Effector memory CD8-positive, alpha-beta T cell (primary cell): ENCODE results near the gene ACR.
A peak's percentile ranks its signal among the peaks of the same experiment; 100 is the strongest.

Experiments used
- ATAC-seq: fragments of 150-1000 bp; cut with Tn5 transposase; replicated peaks from 2 replicates; pipeline ENCODE4 v1.10.0; 2021; ENCODE audit warnings: mild to moderate bottlenecking, moderate library complexity
- DNase-seq, 3 experiments: peaks; one replicate each; pipeline ENCODE4 v3.0.0; 2021
- H3K27ac Mint-ChIP-seq, 2 donors: one replicate each; pipeline ENCODE4 v1.8.0; 2022; ENCODE audit warnings: mild to moderate bottlenecking in 2 of 2, mixed read lengths in 2 of 2, moderate library complexity in 2 of 2
- H3K27me3 Mint-ChIP-seq, 2 donors: one replicate each; pipeline ENCODE4 v1.8.0; 2022; ENCODE audit warnings: mixed read lengths in 2 of 2
- H3K36me3 Mint-ChIP-seq: one replicate; pipeline ENCODE4 v1.8.0; 2022; ENCODE audit warnings: mild to moderate bottlenecking, moderate library complexity, mixed read lengths; ENCODE audit not compliant: insufficient read depth
- H3K4me1 Mint-ChIP-seq, 2 donors: one replicate each; pipeline ENCODE4 v1.8.0; 2022; ENCODE audit warnings: low read depth in 2 of 2, mixed read lengths in 2 of 2
- H3K4me3 Mint-ChIP-seq, 2 donors: one replicate each; pipeline ENCODE4 v1.8.0; 2022; ENCODE audit warnings: mild to moderate bottlenecking in 2 of 2, mixed read lengths in 2 of 2, moderate library complexity in 2 of 2
- H3K9me3 Mint-ChIP-seq, 2 donors: one replicate each; pipeline ENCODE4 v1.8.0; 2022; ENCODE audit warnings: mixed read lengths in 2 of 2

Gene ACR

GRCh38 chr22:50706481-50707125 is 31.4 kb upstream of the ACR start:
- no peaks in the 10 kb centered on the region for H3K9me3 Mint-ChIP-seq
- no peak overlapping the region for H3K27ac Mint-ChIP-seq
- DNase-seq (no peak), ATAC-seq (no peak)
- H3K4me1 Mint-ChIP-seq: peaks cover 7 to 10% of the 10 kb centered on the region in 2 donors
- peaks cover 14 to 45% of the 10 kb centered on the region in 2 donors for H3K27me3 Mint-ChIP-seq
- no peaks in the 10 kb centered on the region for H3K36me3 Mint-ChIP-seq
- no peak overlapping the region for H3K4me3 Mint-ChIP-seq

GRCh38 chr22:50708474-50708873 is 29.5 kb upstream of the ACR start:
- no peaks in the 10 kb centered on the region for H3K4me1 Mint-ChIP-seq
- H3K27me3 Mint-ChIP-seq: peaks cover 5 to 31% of the 10 kb centered on the region in 2 donors
- no peak overlapping the region for H3K4me3 Mint-ChIP-seq
- H3K9me3 Mint-ChIP-seq: no peaks in the 10 kb centered on the region
- no peaks in the 10 kb centered on the region for H3K36me3 Mint-ChIP-seq
- ATAC-seq: no peak
- DNase-seq: no peak
- H3K27ac Mint-ChIP-seq: no peak overlapping the region

GRCh38 chr22:50708996-50709395 is 29.0 kb upstream of the ACR start:
- Mint-ChIP-seq H3K4me1 (no peaks in the 10 kb centered on the region), H3K9me3 (no peaks in the 10 kb centered on the region), H3K36me3 (no peaks in the 10 kb centered on the region), H3K4me3 (no peak overlapping the region), H3K27ac (no peak overlapping the region), H3K27me3 (peaks cover 5 to 31% of the 10 kb centered on the region in 2 donors)
- DNase-seq (no peak), ATAC-seq (no peak)

GRCh38 chr22:50710221-50710620 is 27.8 kb upstream of the ACR start:
- no peaks in the 10 kb centered on the region for H3K9me3 Mint-ChIP-seq
- DNase-seq (no peak), ATAC-seq (no peak)
- no peaks in the 10 kb centered on the region for H3K4me1 Mint-ChIP-seq
- H3K27me3 Mint-ChIP-seq: peaks cover 5 to 34% of the 10 kb centered on the region in 2 donors
- H3K36me3 Mint-ChIP-seq: no peaks in the 10 kb centered on the region
- no peak overlapping the region for H3K4me3 Mint-ChIP-seq
- H3K27ac Mint-ChIP-seq: no peak overlapping the region

GRCh38 chr22:50710886-50711285 is 27.1 kb upstream of the ACR start:
- H3K27ac Mint-ChIP-seq: no peak overlapping the region
- H3K27me3 Mint-ChIP-seq: peaks cover 6 to 41% of the 10 kb centered on the region in 2 donors
- DNase-seq: no peak
- no peaks in the 10 kb centered on the region for H3K36me3 Mint-ChIP-seq
- no peaks in the 10 kb centered on the region for H3K9me3 Mint-ChIP-seq
- no peak for ATAC-seq
- H3K4me3 Mint-ChIP-seq: no peak overlapping the region
- peaks cover 0 to 2% of the 10 kb centered on the region in 2 donors for H3K4me1 Mint-ChIP-seq

- H3K36me3 Mint-ChIP-seq: no peaks in the 10 kb centered on the region
- H3K4me1 Mint-ChIP-seq: peaks cover 0 to 2% of the 10 kb centered on the region in 2 donors
- peaks cover 14 to 49% of the 10 kb centered on the region in 2 donors for H3K27me3 Mint-ChIP-seq
- H3K4me3 Mint-ChIP-seq: no peak overlapping the region
- no peak for ATAC-seq
- H3K27ac Mint-ChIP-seq: peak overlapping the region in 1 of 2 donors; percentile 30
- no peak for DNase-seq
- H3K9me3 Mint-ChIP-seq: no peaks in the 10 kb centered on the region
Measured at GRCh38 chr22:50711446-50712340, 26.3 kb upstream of the ACR start.

GRCh38 chr22:50712341-50713007 is 25.5 kb upstream of the ACR start:
- H3K4me1 Mint-ChIP-seq: peaks cover 0 to 2% of the 10 kb centered on the region in 2 donors
- no peak for ATAC-seq
- no peaks in the 10 kb centered on the region for H3K36me3 Mint-ChIP-seq
- DNase-seq: no peak
- H3K9me3 Mint-ChIP-seq: no peaks in the 10 kb centered on the region
- peaks cover 18 to 54% of the 10 kb centered on the region in 2 donors for H3K27me3 Mint-ChIP-seq
- peak overlapping the region in 1 of 2 donors; percentile 30 for H3K27ac Mint-ChIP-seq
- H3K4me3 Mint-ChIP-seq: no peak overlapping the region

- H3K36me3 Mint-ChIP-seq: no peaks in the 10 kb centered on the region
- no peak overlapping the region for H3K27ac Mint-ChIP-seq
- no peak for DNase-seq
Measured at GRCh38 chr22:50713008-50713385, 25.0 kb upstream of the ACR start.

GRCh38 chr22:50713571-50714056 is 24.4 kb upstream of the ACR start:
- H3K4me3 Mint-ChIP-seq: no peak overlapping the region

More at GRCh38 chr22:50713008-50713385, 25.0 kb upstream of the ACR start:
- H3K4me3 Mint-ChIP-seq: no peak overlapping the region
- peaks cover 0 to 2% of the 10 kb centered on the region in 2 donors for H3K4me1 Mint-ChIP-seq
- ATAC-seq: no peak
- H3K9me3 Mint-ChIP-seq: no peaks in the 10 kb centered on the region
- peaks cover 24 to 54% of the 10 kb centered on the region in 2 donors for H3K27me3 Mint-ChIP-seq

GRCh38 chr22:50714150-50714549 is 23.9 kb upstream of the ACR start:
- Mint-ChIP-seq H3K36me3 (no peaks in the 10 kb centered on the region), H3K4me1 (peaks cover 0 to 2% of the 10 kb centered on the region in 2 donors), H3K9me3 (no peaks in the 10 kb centered on the region), H3K27me3 (peaks cover 24 to 49% of the 10 kb centered on the region in 2 donors), H3K27ac (no peak overlapping the region), H3K4me3 (no peak overlapping the region)
- no peak for ATAC-seq
- DNase-seq: no peak

More at GRCh38 chr22:50713571-50714056, 24.4 kb upstream of the ACR start:
- peaks cover 0 to 2% of the 10 kb centered on the region in 2 donors for H3K4me1 Mint-ChIP-seq
- H3K27ac Mint-ChIP-seq: no peak overlapping the region
- H3K36me3 Mint-ChIP-seq: no peaks in the 10 kb centered on the region
- ATAC-seq: no peak
- peaks cover 24 to 52% of the 10 kb centered on the region in 2 donors for H3K27me3 Mint-ChIP-seq
- no peaks in the 10 kb centered on the region for H3K9me3 Mint-ChIP-seq
- no peak for DNase-seq

GRCh38 chr22:50714631-50715179 is 23.3 kb upstream of the ACR start:
- ATAC-seq (no peak), DNase-seq (no peak)
- peaks cover 24 to 48% of the 10 kb centered on the region in 2 donors for H3K27me3 Mint-ChIP-seq
- no peak overlapping the region for H3K4me3 Mint-ChIP-seq
- H3K36me3 Mint-ChIP-seq: no peaks in the 10 kb centered on the region
- no peak overlapping the region for H3K27ac Mint-ChIP-seq
- H3K9me3 Mint-ChIP-seq: no peaks in the 10 kb centered on the region
- H3K4me1 Mint-ChIP-seq: peaks cover 0 to 2% of the 10 kb centered on the region in 2 donors

- no peak overlapping the region for H3K4me3 Mint-ChIP-seq
- H3K27me3 Mint-ChIP-seq: peaks cover 24 to 43% of the 10 kb centered on the region in 2 donors
- H3K9me3 Mint-ChIP-seq: no peaks in the 10 kb centered on the region
- H3K27ac Mint-ChIP-seq: no peak overlapping the region
- H3K36me3 Mint-ChIP-seq: no peaks in the 10 kb centered on the region
- ATAC-seq (no peak), DNase-seq (no peak)
- peaks cover 0 to 2% of the 10 kb centered on the region in 2 donors for H3K4me1 Mint-ChIP-seq
Measured at GRCh38 chr22:50715250-50715649, 22.8 kb upstream of the ACR start.

- no peak for DNase-seq
- no peak for ATAC-seq
- Mint-ChIP-seq H3K36me3 (no peaks in the 10 kb centered on the region), H3K4me3 (no peak overlapping the region), H3K27me3 (peaks cover 20 to 38% of the 10 kb centered on the region in 2 donors), H3K4me1 (peaks cover 0 to 2% of the 10 kb centered on the region in 2 donors), H3K27ac (no peak overlapping the region), H3K9me3 (no peaks in the 10 kb centered on the region)
Measured at GRCh38 chr22:50715776-50716175, 22.2 kb upstream of the ACR start.
